Tongue (tissue), 2 donors: ENCODE results near the gene CTDSPL2. TPM values are rescaled to one million over a fixed set of nuclear protein-coding genes. Genes with fewer than 3 reads are reported as not detected.
"Not testable (repeated sequence)": the region's sequence is repeated elsewhere in the genome, so short reads cannot be mapped to it uniquely, and the experiment has no call there.

Experiments used
- DNase-seq: peaks from one replicate; pipeline ENCODE4 v3.0.0-alpha.2; 2015
- total RNA-seq: library from RNA; depleted of rRNA; stranded (reverse); fragments of >200 nt; gene quantifications from one replicate; pipeline ENCODE4 v1.2.3, GENCODE V29; 2014

CTDSPL2 gene
- total RNA-seq: 111 TPM

DNA sequence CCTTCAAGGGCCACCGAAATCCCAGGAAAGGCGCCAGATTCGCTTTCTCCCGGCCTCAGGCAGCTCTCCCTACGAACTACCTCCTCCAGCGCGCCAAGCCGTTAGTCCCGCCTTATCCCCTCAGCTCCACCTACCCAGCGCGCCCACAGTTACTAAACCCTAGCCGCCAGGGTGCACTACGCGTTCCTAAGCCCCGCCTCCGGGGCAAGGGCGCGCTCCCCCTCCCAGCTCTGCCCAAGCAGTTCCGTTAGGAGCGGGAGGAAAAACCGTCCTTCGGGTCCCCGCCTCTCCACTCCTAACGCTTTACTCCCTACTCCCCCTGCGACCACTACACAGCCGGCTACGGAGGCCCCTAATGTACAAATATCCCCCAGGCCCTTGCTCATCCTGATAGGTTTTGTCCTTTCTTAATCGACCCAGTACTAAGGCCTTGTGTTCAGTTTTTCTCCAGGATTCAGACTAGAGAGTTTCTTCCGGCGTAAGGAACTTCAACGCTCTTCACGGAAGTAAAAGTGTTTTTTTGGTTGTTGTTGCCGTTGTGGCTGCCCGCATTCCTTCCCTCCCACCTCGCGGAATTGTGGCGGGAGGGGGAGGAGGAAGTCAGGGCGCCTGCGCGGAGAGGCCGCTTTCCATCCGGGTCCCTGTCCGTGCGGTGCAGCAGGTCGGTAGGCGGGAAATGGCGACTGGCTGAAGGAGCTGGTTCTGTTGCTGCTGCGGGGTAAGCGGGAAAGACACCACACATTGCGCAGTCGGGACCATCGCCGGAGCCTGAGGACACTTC lies at the start of gene CTDSPL2:
Gene CTDSPL2, plus strand, starts transcription at position 655 of the 781 bp plus-strand sequence. CDS start 31,386 bp downstream, outside the sequence.
- DNase-seq: peak; percentile 99

DNA sequence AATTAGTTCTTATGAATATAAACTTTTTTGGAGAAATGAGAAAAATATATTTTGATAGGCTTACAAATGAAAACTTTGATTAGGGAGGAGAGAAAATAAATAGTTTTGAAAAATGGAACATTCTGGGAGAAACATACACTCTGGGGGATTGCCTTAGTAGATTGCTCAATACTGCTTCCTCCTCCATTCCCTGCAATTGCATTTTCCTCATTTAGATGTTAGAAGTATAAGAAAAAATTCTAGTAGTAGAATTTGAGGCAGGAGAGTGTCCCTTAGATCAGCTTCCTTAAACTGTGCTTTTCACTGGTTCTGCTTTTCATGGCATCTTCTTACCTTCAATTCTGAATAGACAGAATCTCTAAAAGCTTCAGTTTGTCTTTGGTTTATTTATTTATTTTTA lies 46.2 kb upstream of the CTDSPL2 start:
- DNase-seq: no peak

DNA sequence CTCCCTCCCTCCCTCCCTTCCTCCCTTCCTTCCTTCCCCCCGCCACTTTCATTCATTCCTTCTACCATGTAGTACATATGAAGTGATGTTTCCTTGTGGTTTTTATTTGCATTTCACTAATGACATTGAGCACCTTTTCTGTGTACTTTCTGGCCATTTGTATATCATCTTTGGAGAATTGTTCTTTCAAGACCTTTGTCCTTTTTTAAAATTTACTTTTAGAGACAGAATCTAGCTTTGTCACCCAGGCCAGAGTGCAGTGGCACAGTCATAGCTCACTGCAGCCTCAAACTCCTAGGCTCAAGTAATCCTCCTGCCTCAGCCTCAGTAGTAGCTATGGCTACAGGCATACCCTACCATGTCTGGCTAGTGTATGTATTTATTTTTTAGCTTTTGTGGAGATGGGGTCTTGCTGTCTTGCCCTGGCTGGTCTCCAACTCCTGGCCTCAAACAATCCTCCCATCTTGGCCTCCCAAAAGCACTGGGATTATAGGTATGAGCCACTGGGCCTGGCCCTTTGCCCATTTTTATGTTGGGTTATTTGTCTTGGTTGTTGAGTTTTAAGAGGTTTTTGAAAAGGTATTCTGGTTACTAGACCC lies 42.0 kb upstream of the CTDSPL2 start:
- DNase-seq: no peak

DNA sequence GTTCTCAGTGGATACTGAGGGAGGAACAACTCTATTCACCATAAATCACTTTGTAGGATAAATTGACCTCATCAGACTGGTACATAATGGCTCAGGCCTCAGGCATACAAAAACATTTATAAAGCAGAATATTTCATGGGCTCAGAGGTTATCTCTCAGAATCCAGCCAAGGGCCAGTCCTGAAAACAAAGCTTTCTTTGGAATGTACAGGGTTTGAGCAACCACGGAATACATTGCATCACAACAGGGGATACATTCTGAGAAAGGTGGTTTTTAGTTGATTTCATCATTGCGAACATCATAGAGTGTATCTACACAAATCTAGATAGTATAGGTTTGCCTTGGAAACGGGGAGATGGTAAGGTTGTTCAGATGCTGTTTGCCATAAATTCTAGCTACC lies 33.4 kb upstream of the CTDSPL2 start:
- DNase-seq: no peak

DNA sequence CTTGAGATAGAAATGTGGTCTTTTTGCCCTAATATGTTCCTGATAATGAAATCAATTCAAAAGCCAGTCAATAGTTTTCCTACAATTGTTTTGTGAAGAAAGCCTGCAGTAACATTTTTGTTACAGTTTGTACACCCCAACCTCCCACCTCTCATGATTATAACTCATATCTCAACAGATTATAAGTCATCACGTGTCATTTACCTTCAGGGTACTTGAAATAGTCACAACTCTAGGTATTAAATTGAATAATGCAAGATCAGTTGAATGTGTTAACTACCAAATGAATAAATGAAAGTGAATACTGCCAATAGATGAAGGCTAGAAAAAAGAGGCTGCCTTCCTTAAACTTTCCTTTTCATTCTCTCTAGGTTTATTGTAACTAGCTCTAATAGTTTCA lies 32.9 kb upstream of the CTDSPL2 start:
- DNase-seq: no peak

DNA sequence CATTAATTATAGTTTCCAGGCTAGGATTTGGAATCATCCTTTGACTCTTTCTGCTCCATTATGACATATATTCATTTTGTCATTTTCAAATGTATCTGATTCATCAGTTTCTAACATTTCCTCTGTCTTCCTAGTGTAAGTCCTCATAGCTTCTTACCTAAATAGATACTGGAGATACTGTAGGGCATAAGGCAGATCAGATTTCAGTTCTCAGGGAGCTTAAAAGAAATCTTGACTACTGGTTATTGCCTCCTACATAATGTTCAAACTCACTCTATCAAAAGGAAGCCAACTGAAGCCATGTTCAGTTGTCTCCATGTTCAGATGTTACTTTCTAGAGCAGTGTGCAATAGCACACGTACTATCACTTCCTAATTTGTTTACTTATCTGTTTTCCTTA lies 29.6 kb upstream of the CTDSPL2 start:
- DNase-seq: no peak

DNA sequence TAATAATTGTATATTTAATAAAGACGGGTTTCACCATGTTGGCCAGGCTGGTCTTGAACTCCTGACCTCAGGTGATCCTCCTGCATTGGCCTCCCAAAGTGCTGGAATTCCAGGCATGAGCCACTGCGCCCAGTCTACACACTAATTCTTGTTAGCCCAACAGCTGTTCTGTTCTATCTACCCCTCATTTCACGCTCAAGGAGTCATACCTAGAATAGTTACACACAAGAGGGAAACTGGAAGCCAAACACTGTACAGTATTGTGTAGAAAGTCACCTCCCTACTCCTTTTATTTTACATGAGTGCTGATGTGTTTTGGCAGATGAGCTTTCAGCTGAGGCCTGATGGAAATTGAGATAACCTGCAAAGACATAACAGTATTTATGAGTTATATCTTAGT lies 13.4 kb upstream of the CTDSPL2 start:
- DNase-seq: no peak

DNA sequence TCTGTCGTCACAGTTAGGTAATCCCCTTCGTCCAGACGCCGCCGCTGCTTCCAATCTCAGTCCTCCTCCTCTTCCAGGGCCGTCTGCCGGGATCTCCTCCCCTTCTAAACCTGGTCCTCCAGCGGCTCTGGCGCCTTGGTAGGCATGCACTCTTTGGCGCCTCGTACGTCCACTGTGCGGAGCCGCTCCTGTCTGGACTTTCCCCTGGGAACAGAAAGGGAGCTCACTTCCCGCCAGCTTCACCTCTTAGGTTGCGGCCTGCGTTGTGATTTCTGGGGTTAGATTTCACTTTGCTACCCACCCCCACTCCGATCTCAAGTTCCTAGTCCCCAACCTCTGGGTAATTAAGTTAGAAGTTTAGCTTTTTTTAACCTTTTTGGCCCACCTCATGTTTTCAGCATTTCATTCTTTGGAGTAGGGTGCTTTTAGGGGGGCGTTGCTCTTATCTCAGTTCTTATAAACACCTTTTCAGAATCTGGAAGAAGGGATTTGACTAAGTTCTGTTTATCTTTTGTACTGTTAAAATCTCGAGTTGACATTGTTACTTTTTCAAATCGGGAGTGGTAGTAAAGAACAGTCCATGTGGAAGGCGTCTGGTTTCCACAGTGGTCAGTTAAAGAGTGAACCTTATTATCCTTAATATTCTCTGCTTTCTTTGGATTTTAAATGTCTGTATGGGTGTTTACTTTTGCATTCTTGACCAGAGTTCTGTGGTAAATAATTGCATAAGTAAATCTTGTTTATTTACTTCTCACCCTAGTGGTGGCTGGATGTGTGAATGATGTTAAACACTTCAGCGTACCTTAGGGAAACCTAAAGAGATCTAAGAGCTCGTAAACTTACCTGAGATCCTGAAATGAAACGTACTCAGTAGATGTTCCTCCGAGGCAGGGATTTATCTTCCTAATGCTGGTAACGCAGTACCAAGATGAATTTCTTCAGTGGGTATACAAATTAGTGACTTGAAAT lies 611 bp downstream of the CTDSPL2 start:
- no peak for DNase-seq

DNA sequence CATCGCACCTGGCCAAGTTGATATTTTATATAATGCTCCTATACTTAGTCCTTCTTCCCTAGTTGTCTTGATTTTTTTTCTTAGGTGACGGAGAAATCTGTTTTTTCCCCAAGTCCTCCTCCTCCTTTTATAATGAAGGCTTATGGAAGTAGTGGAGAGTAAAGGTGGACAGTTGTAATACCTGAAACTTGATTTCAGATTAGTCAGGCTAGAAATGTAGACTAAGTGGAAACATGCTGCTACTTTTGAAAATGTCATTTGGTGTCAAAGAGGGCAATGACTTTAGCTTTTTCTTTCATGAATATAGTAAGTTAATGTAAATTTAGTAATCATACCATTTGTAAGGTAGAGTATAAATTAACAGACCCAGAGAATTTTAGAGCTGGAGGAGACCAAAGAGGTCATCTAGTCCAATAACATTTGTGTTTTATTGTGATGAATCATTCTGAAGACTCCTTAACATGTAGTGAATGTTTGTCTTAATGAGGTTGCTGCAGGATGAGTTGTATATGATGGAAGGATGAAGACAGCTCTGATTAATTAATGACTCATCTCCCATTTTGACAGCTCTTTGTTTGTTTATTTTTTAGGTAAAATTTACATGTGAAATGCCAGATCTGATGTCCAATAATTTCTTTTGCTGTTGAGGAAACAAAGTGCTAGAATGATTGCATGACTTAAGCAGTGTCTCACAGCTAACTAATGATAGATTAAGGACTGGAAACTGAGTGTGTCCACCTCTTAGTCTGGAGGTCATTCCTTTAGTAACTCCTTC lies 8.7 kb downstream of the CTDSPL2 start:
- no peak for DNase-seq

DNA sequence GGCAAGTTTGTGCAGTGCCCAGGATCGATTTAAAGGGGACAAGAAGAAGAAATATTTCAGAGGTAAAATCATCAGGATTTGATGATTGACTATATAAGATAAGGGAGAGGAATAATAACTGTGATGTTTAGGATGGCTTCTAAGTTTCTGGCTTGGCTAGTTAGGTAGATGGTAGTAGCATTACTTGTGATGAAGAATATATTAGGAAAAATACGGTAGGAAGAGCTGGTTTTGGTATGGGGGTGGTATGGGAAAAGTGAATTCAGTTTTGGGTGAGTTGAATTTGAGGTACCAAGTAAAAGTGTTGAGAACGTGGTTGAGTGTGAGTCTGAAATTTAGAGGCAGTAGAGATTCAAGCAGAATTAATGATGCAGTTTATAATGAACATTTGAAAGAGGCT lies 11.0 kb downstream of the CTDSPL2 start:
- no peak for DNase-seq

DNA sequence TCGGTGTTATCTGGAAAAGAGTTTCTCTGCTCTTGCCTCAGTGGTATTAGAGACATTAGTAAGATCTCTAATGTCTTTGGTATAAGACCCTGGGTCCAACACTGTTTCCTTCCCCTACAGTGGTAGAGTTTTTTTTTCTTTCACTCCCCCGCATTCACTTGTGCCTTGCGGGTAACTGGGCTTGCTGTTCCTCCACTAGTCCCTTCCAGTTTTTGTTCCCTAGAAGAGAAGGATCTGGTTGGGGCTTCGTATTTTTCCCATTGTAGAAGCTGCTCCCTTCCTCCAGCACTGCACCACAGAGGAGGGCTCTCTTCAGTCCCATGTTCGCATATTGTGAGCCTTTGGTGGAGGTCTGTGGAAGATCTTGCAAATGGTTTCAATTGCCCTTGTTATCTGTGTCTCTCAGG lies 13.7 kb downstream of the CTDSPL2 start:
- DNase-seq: no peak

DNA sequence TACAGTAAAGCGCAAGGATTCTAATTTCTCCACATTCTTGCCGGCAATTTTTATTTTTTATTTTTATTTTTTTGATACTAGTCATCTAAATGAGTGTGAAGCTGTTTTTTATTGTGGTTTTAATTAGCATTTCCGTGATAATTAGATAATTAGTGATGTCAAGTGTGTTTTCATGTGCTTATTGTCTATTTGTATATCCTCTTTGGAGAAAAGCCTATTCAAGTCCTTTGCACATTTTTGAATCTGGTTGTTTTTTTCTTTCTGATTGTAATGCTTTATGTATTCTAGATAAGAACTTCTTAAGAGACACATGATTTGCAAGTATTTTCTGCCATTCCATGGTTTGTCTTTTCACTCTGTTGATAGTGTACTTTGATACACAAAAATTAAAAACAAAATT lies 16.1 kb downstream of the CTDSPL2 start:
- DNase-seq: no peak

DNA sequence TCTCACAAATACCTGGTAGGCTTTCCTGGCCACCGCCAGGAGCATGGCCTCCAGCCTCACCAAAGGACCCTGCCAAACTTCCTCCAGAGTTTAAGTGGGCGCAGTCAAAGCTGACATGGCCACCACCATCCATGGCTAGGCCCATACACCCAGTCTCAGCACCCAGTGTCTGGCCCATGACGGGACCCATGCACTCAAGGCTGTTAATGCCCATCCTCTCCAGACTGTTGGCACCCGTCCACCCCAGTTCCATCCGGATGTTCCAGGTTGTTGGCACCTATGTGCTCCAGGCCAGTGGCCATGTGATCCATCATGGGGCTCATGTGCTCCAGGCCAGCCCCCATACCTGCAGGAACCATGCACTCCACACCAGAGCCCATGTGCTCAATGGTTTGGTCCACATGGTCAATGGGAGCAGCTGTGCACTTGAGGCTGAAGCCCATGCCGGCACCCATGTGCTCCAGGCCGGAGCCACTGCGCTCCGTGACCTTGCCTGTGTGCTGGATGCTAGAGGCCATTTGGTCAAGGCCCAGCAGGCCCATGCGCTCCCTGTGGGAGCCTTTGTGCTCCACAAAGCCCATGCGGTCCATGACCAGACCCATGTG lies 20.4 kb downstream of the CTDSPL2 start:
- no peak for DNase-seq

DNA sequence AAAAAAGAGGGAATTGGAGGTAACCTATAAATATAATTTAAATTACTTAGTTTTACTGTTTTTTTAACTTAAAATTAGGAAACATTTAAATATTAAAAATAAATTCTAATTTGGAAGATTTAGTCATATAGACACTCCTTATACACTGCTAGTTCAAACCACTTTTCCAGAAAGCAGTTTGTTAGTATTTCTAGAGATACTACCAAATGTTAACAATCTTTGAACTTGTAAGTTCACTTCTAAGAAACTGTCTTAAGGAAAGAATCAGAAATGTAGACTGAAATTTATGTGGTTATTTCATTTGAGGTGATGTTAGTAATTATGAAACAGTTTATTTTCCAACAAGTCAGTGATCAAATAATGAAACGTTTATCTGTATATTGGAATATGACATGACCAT lies 22.7 kb downstream of the CTDSPL2 start:
- DNase-seq: no peak

DNA sequence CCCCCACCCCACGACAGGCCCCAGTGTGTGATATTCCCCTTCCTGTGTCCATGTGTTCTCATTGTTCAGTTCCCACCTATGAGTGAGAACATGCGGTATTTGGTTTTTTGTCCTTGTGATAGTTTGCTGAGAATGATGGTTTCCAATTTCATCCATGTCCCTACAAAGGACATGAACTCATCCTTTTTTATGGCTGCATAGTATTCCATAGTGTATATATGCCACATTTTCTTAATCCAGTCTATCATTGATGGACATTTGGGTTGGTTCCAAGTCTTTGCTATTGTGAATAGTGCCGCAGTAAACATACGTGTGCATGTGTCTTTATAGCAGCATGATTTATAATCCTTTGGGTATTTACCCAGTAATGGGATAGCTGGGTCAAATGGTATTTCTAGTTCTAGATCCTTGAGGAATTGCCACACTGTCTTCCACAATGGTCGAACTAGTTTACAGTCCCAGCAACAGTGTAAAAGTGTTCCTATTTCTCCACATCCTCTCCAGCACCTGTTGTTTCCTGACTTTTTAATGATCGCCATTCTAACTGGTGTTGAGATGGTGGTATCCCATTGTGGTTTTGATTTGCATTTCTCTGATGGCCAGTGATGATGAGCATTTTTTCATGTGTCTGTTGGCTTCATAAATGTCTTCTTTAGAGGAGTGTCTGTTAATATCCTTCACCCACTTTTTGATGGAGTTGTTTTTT lies 26.3 kb downstream of the CTDSPL2 start:
- DNase-seq: not testable (repeated sequence)

DNA sequence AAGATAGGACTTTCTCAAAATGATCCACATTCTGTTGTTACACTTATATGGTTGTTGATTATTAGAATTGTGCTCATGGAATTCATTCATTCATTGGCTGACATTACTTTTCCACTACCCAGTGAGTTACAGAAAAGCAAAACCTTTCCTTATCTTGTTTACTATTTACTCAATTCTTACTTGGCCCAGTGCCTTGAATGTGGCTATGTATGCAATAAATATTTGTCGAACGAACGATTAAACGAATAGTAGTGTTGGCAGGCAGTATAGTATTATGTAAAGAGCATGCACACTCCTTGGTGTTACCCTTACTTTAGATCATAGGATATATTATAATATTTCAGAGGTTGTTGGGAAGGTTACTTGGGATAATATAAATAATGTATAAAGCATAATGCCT lies 31.0 kb downstream of the CTDSPL2 start:
- DNase-seq: no peak

DNA sequence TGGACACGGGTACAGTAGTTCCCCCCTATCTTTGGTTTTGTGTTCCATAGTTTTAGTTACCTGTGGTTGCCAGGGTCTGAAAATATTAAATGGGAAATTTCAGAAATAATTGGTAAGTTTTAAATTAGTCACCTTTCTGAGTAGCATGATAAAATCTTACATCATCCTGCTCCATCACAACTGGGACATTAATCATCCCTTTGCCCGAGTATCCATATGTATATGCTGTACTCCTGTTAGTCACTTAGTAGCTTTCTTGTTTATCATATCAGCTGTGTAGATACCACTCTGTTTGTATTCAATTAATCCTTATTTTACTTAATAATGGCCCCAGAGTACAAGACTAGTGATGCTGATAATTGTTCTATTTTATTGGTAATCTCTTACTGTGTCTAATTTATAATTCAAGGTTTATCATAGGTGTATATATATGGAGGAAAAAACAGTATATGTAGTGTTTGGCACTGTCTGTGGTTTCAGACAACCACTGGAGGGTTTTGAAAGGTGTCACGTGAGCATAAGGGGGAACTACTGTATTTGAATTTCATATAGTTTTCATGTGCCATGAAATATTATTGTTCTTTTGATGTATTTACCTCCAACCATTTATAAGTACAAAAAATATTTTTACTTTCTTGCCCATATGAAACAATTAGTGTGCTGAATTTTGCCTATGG lies 41.4 kb downstream of the CTDSPL2 start:
- no peak for DNase-seq

DNA sequence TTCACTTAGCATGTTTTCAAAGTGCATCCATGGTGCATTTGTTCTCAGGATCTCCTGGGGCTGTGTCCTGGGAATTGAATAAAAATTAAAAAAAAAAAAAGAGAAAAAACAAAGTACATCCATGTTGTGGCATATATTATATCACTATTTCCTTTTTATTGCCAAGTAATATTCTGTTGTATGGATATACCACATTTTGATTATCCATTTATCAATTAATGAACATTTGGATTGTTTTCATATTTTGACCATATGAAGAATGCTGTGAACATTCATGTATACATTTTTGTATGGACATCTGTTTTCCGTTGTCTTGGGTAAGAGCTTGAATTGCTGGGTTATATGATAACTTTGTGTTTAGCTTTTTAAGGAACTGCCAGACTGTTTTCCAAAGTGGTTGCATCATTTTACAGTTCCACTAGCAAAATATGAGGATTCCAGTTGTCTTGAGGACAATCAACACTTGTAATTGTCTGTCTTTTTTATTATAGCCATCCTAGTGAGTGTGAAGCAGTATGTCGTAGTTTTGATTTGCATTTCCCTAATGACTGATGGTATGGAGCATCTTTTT lies 44.5 kb downstream of the CTDSPL2 start:
- DNase-seq: no peak

DNA sequence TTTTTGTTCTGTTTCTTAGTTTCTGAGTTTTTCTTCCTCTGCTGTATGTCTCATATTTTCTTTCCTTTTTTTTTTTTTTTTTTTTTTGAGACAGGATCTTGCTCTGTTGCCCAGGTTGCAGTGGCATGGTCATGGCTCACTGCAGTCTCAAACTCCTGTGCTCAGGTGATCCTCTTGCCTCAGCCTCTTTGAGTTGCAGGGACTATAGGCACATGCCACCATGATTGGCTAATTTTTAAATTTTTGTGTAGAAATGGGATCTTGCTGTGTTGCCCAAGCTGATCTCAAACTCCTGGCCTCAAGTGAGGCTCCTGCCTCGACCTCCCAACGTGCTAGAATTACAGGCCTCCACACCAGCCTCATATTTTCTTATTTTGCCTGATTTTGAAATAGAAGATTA lies 51.9 kb downstream of the CTDSPL2 start:
- DNase-seq: no peak

DNA sequence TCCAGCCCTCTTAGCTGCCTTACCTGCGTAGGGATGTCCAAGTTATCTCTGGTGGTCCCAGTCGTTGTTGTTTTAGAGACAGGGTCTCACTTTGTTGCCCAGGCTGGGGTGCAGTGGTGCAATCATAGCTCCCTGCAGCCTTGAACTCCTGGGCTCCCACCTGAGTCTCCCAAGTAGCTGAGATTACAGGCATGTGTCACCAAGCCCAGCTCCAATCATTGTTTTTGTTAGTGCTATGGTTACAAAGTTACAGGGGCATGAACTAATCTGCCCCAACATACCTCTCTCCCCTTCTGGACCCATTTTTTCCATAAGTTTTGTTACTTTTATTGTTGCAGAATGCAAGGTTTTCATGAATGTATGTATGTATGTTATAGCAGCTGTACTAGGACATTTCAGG lies 54.7 kb downstream of the CTDSPL2 start:
- DNase-seq: no peak
